HG03558 (cell line): ENCODE data around the gene KHSRP.

Experiments
- ATAC-seq: cut with Tn5 transposase; IDR thresholded peaks from one replicate; pipeline ENCODE4 v1.9.1; 2021; ENCODE audit warnings: moderate number of reproducible peaks; ENCODE audit not compliant: unreplicated experiment; ENCODE audit errors: extremely low read depth

Gene KHSRP, protein sequence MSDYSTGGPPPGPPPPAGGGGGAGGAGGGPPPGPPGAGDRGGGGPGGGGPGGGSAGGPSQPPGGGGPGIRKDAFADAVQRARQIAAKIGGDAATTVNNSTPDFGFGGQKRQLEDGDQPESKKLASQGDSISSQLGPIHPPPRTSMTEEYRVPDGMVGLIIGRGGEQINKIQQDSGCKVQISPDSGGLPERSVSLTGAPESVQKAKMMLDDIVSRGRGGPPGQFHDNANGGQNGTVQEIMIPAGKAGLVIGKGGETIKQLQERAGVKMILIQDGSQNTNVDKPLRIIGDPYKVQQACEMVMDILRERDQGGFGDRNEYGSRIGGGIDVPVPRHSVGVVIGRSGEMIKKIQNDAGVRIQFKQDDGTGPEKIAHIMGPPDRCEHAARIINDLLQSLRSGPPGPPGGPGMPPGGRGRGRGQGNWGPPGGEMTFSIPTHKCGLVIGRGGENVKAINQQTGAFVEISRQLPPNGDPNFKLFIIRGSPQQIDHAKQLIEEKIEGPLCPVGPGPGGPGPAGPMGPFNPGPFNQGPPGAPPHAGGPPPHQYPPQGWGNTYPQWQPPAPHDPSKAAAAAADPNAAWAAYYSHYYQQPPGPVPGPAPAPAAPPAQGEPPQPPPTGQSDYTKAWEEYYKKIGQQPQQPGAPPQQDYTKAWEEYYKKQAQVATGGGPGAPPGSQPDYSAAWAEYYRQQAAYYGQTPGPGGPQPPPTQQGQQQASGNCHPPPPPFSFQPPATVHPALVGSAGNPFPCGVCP

DNA sequence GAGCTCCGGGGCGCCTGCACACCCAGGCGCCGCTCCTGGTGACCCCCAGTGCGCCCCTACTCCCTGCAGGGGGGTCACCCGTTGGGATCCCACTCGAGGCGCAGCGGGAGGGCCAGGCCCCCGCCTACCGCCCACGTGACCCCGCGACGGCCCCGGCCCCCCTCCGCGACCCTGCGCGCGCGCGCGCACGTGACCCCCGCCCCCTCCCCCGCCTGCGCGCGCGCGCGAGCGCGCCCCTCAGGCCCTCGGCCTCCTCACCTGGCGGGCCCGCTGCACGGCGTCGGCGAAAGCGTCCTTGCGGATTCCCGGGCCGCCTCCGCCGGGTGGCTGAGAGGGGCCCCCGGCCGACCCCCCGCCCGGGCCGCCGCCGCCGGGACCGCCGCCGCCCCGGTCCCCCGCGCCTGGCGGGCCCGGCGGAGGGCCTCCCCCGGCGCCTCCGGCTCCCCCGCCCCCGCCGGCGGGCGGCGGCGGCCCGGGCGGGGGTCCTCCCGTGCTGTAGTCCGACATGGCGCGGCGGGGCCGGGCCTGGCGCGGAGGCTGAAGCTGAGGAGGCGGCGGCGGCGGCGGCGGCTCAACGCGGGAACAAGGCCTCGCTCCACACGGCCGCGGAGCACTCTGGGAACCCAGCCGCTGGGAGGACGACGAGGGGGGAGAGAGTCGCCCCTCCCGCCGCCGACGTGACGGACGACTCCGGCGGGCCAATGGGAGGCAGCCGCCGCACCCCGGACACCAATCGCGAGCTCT lies at the start of gene KHSRP:
Gene KHSRP, minus strand, starts transcription at position 617 of the 744 bp plus-strand sequence. Its CDS starts 110 bp downstream, at position 507.
- no peak for ATAC-seq

DNA sequence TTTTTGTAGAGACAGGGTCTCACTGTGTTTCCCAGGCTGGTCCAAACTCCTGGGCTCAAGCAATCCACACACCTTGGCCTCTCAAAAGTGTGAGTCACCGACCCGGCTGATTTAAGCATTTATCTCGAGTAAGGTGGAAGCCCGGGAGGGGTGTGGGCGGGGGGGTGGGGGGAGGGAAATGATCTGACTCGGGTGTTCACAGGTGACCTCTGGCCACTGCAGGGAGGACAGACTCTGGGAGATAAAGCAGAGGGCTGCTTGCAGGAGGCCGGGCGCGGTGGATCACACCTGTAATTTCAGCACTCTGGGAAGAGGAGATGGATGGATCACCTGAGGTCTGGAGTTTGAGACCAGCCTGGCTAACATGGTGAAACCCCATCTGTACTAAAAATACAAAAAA lies 49.0 kb upstream of the KHSRP start:
- no peak for ATAC-seq

DNA sequence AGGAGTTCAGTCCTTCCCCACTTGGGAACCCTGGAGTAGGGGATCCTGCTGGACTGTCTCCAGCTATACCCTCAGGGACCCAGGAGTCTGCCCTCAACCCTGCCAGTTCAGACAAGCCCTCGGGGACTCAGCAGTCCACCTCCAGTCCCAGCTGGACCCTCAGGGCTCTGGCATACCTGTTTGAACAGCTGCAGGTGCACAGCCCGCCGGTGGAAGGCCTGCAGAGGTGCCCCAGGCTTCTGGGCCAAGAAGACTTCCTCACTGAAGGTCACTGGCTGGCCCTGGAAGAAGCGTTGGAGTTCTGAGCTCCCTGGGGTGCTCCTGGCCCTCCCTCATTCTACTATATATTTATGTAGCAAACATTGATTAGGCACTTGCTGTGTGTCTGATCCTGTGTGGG lies 48.1 kb upstream of the KHSRP start:
- no peak for ATAC-seq

DNA sequence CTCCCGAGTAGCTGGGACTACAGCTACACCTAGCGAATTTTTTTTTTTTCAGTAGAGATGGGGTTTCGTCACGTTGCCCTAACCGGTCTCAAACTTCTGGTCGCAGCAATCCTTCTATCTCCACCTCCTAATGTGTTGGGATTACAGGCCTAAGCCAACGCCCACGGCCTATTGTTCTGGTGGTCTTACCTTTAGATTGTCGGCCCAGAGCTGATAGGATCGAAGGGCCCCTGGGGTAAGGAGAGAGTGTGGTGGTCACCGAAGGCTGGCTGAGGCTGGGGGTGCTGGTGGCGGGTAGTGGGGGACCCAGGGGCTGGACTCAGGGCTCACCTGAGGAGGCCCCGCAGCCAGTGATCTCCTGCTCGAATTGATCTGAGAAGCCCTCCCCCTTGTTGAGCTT lies 46.5 kb upstream of the KHSRP start:
- no peak for ATAC-seq

DNA sequence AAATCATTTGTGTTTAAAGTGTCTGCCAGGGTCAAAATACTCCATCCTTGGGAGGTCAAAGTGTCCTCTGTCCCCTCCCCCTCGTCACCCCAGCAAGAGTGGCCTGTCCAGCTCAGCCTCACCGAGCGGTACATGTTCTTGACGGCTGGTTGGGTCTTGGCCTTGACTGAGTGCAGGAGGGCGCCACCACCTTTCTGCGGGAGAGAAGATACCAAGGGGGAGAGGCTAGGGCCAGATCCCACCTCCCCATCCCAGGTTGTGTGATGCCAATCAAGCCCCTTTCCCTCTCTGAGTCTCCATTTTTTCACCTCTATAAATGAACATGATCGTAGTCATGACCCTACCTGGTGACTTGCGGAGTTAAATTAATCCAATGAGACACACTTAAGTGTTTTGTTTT lies 45.6 kb upstream of the KHSRP start:
- no peak for ATAC-seq

DNA sequence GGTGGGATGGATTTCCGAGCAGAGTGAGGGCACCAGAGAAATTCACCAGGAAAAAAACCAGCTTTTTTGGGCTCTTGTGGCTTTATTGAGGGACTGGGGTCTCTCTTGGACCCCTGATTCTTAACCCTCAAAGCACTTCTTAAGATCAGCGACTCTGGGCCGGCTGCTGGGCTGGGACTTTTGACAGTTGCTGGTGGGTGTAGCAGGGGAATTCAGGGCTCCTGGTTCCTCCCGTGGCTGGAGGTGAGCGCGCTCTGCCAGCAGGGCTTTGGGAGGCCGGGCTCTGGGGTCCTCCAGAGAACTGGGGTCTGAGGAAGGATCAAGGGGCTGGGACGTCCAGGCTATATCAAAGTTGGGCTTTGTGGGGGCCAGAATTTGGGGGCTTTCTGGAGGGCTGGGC lies 42.8 kb upstream of the KHSRP start:
- ATAC-seq, result no peak

DNA sequence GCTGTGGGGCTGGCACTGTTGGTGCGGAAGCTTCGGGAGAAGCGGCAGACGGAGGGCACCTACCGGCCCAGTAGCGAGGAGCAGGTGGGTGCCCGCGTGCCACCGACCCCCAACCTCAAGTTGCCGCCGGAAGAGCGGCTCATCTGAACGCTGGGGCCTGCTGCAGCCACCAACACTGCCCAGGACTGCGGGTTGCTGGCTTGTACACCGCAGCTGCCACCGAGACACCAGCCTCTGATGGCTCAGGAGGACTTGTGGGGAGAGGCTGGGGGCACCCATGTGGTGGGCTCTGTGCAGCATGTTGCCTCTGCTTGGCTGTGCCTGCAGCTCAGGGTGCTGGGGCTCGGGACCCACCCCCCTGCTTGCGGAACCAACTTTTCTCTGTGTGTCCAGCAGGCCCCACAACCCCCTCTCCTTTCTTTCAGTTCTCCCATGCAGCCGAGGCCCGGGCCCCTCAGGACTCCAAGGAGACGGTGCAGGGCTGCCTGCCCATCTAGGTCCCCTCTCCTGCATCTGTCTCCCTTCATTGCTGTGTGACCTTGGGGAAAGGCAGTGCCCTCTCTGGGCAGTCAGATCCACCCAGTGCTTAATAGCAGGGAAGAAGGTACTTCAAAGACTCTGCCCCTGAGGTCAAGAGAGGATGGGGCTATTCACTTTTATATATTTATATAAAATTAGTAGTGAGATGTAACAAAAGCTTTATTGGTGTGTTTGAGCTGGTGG lies 42.1 kb upstream of the KHSRP start:
- ATAC-seq, result no peak

DNA sequence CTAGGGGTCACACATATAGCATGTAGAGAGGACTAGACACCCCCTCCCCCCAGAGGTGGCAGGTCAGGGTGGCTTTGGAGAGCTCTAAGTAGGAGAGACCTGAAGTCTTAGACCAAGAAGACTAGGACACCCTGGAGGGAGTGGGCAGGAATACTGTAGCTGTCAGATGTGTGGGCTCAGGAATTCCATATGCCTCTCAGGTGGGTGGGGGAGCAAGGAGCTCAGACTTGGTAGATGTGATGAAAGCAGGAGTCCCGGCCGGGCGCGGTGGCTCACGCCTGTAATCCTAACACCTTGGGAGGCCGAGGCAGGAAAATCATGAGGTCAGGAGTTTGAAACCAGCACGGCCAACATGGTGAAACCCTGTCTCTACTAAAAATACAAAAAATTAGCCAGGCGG lies 41.1 kb upstream of the KHSRP start:
- no peak for ATAC-seq

DNA sequence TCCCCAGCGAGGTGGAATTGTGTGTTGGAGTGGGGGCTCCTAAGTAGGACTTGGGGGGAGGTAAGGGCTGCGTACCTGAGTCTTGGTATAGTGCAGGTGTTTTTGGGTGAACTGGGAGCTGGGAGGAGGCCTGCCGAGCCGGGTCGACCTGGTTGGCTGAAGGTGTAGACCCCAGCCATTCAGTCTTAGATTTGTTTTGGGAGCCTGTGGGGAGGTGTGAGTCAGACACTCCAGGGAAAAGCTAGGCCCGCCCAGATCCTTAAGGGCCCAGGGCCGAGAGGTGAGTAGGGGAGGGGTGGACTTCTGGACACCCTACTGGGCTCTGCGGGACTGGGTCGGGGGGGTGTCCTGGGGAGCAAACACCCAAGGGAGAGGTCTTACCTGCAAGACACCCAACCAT lies 40.4 kb upstream of the KHSRP start:
- ATAC-seq, result no peak

DNA sequence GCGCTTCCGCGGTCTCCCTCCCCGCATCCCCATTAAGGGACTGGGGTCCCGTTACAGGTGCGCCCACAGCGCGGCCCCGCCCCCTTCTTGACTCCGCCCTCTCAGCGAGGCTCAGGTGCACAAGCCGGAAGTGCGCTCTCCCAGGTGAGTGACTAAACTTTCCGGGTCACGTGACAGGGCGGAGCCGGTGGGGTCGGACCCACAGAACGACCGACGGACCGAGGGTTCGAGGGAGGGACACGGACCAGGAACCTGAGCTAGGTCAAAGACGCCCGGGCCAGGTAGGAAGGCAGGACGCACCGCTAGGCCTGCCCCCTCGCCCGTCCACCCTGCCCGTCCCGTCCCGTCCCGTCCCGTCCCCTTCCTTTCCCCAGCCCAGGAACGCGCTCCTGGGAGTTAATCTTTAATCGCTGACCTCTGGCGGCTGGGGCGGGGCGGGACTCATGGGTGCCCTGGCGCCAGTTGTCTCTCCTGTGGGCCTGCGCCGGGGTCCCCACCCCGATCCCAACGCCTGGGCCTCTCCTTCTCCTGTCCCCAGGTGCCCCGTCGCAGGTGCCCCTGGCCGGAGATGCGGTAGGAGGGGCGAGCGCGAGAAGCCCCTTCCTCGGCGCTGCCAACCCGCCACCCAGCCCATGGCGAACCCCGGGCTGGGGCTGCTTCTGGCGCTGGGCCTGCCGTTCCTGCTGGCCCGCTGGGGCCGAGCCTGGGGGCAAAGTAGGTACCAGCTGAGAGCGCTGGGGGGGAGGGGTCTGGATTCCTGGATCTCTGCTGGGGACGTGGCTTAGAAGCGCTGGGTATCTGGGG lies 39.7 kb upstream of the KHSRP start, which contains the start of gene CRB3:
Gene CRB3, plus strand, starts transcription at position 202 of the 804 bp plus-strand sequence. Its CDS starts 431 bp downstream, at position 633.
- ATAC-seq, result no peak

DNA sequence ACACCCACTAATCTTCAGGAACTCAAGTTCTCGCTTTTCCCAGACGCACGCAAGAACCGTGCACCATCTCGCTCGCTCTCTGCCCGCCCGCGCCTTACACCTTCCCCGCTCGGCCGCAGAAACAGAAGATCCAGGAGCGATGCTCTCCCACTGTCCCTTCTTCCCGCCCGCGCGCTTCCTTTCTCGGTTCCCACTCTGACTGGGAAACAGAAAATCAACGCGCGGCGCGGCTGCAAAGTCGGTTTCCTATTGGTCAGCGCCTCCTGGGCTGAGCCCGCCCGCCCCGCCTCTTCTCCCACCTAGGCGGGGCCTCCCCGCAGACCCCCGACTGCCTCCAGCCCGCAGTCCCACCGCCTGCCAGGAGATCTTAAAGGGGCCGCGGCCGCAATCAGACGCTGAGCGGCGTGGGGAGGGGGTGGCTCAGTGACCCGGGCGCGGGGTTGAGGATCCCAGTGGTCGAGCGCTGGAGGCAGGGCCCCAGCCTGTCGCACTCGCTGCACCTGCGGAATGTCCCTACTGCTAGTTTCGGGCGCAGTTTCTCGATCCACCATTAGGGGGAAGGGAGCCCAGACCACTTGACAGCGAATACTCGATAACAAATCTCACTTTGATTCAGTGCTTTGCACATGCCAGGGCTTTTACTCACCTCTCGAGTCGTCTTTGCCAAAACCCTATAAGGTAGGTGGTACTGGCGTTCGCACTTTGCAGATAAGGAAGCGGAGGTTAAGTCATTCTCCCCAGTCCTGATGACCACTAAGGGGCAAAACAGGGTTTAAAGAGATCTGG lies 35.7 kb upstream of the KHSRP start:
- peak; percentile 58 for ATAC-seq

DNA sequence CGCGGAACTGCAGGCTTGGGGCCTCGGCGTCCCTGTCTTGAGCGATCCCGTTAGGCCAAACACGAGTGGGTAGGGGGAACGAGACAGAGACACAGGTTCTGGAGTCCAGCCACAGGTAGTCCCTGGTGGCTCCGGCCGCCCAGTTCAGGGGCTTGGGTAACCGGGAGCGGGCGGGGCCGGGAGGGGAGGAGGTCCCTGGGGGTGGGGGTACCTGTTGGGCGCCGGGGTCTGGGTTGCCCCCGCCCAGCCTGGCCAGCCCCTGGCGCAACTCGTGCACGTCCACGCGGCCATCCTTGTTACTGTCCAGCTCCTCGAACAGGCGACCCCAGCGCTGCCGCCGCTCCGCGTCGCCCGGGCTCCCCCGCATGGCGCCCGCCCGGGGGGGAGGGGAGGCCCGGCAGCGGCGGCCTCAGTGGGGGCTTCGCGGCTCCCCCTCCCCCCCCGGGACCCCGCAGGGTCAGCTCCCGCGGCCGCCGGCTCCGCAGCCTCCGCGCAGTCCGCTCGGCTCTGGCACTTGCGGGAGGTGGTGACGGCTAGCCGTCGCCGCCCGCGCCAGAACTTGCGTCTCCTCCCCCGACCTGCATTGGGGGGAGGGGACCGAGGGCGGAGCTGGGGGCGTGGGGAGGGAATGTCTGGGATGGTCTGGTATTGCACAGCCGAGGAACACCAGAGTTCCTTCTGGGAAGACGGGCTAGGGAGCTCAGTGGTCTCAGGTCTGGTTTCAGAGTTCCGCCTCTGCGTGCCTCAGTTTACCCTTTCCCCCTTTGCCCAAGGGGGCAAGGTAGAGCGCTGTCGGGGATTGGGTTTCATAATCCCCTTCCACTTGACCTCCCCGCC lies 34.9 kb upstream of the KHSRP start, which contains the start of gene SLC25A23:
Gene SLC25A23, minus strand, starts transcription at position 531 of the 837 bp plus-strand sequence. Its CDS starts 164 bp downstream, at position 367.
- no peak for ATAC-seq

DNA sequence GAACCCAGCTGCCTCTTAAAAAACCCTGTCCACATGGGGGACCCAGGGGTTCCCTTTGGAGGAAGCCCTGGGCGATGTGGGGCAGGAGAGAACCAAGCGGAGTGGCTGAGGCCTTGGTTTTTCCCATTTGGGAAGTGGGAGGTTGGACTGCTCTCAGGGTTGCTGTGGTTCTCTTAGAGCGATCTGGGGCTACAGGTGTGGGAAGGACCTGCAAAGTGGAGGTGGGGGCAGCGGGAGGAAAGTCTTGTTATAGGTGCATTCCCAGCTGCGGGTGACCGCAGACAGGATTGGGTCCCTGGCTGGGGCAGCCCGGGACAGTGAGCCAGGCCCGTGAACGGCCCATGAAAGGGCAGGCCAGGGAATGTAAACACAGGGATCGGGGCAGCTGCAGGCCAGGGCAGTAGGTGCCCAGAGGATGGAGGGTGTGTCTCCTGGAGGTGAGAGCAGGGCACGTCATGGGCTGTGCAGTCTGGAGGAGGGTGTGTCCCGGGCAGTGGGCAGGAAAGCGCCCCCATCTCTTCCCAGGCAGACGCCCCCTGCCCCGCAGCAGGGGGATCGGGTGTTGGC lies 34.2 kb upstream of the KHSRP start:
- ATAC-seq, result no peak

DNA sequence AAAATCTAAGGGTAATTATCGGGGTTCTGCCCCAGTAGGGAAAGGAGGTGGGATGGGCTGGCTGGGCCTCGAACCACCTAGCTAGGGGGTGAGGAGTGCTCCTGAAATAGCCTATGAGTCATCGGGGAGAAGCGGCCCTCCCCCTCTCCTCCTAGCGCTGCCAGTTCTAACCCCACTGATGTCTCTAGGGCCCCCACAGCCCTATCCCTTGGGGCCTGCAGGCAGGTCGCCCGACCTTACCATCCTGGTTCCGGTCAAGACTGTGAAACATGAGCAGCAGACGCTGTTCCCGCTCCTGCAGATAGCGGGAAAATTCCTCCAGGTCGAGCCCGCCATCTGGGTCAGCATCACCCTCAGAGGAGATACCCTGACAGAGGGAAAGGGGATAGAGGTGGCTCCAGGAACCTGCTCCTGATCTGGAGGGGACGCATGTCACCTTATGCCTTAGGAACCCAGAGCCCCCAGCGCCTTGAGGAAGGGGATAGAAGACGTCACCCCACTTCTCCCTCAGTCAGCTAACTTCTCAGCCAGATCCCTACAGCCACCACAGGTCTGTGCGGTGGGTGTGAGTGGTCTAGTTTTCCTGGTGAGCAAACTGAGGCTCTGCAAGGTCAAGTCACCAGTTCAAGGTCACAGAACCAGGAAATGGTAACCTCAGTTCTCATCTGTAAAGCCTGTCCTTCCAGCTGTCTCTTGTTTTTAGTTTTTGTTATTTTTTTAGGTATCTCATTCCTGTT lies 33.5 kb upstream of the KHSRP start:
- no peak for ATAC-seq

DNA sequence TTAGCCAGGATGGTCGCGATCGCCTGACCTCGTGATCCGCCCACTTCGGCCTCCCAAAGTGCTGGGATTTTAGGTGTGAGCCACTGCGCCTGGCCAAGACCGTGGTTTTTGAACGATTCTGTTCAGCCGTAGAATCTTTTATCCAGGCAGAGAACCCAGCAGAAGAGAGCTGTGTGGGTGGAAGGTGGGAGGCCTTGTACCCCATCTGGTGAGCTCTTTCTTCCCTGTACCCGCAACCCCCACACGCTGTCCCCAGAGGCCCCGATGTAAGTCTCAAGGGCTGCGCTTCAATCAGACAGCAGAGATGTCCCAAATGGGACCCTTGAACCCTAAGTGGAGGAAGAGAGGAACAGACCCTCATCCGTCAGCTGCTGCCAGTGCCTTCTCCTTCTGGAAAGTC lies 31.3 kb upstream of the KHSRP start:
- ATAC-seq, result no peak

DNA sequence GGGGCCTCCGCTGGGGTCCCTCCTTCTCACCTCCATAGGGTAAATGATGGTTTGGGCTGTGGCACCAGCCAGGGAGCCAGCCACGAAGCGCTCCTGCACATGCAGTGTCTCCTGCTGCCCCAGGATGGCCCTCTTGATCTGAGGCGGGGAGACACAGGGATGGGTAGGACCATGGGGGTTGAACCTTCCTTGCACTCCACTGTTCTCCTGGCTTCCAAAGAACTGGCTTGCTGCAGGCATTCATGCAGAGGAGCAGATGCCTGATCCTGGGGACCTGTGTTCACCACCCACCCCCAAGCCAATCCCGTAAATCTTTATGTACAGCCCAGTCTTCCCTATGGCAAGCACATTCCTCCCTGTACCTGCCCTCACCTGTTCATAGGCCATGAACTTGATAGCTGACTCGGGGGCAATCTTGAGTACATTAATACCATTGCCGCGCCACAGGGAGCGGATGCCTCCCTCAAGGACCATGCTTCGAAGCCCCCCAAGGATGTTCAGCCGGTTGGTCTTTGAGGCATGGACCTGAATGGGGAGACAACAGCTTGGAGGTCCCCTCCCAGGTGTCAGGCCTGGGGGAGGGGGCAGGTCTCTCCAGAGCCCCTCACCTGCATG lies 29.4 kb upstream of the KHSRP start:
- no peak for ATAC-seq
